Mesendoderm (in vitro differentiated cells): Measurements from ENCODE around the gene SPR. TPM values are rescaled to one million over a fixed set of nuclear protein-coding genes. Genes with fewer than 3 reads are reported as not detected.
A peak's percentile ranks its signal among the peaks of the same experiment; 100 is the strongest.

ENCODE experiments used
- DNase-seq: peaks from one replicate; pipeline ENCODE4 v3.0.0; 2013
- H2AK5ac ChIP-seq: 2 replicates; pipeline ENCODE4 v1.6.1; 2013; ENCODE audit warnings: low read length, inconsistent platforms
- H2BK120ac ChIP-seq: 2 replicates; pipeline ENCODE4 v1.6.1; 2013; ENCODE audit warnings: low read depth, mild to moderate bottlenecking, low read length, moderate library complexity, mixed read lengths
- H2BK15ac ChIP-seq: replicated peaks from 2 replicates; pipeline ENCODE4 v1.6.1; 2013; ENCODE audit warnings: low read depth, mild to moderate bottlenecking, moderate library complexity
- H2BK5ac ChIP-seq: 2 replicates; pipeline ENCODE4 v1.6.1; 2013; ENCODE audit warnings: low read length, inconsistent platforms
- H3K18ac ChIP-seq: 2 replicates; pipeline ENCODE4 v1.6.1; 2013; ENCODE audit warnings: mild to moderate bottlenecking, low read length, mixed read lengths
- H3K23ac ChIP-seq: one replicate; pipeline ENCODE4 v1.6.1; 2013; ENCODE audit warnings: low read length
- H3K27ac ChIP-seq: 2 replicates; pipeline ENCODE4 v1.5.1; 2013; ENCODE audit warnings: low read depth, mild to moderate bottlenecking, inconsistent platforms, low read length, moderate library complexity
- H3K27me3 ChIP-seq: 2 replicates; pipeline ENCODE4 v1.6.1; 2013; ENCODE audit warnings: low read length, control low read depth, mild to moderate bottlenecking, inconsistent platforms; ENCODE audit not compliant: insufficient read depth, poor library complexity
- H3K36me3 ChIP-seq: 2 replicates; pipeline ENCODE4 v1.6.1; 2013; ENCODE audit warnings: low read length, inconsistent platforms; ENCODE audit not compliant: control insufficient read depth, insufficient read depth
- H3K4ac ChIP-seq: one replicate; pipeline ENCODE4 v1.6.1; 2013; ENCODE audit warnings: low read depth, mild to moderate bottlenecking, low read length, moderate library complexity
- H3K4me1 ChIP-seq: 2 replicates; pipeline ENCODE4 v1.6.1; 2013; ENCODE audit warnings: low read depth, low read length, inconsistent platforms; ENCODE audit not compliant: control insufficient read depth
- H3K4me2 ChIP-seq: 2 replicates; pipeline ENCODE4 v1.6.1; 2013; ENCODE audit warnings: low read length
- H3K4me3 ChIP-seq: 2 replicates; pipeline ENCODE4 v1.5.1; 2013; ENCODE audit warnings: mild to moderate bottlenecking, low read length
- H3K56ac ChIP-seq: one replicate; pipeline ENCODE4 v1.6.1; 2013; ENCODE audit warnings: low read length
- H3K79me1 ChIP-seq: 2 replicates; pipeline ENCODE4 v1.6.1; 2013; ENCODE audit warnings: low read length, inconsistent platforms
- H3K79me2 ChIP-seq: 2 replicates; pipeline ENCODE4 v1.6.1; 2013; ENCODE audit warnings: mild to moderate bottlenecking, low read length; ENCODE audit not compliant: control insufficient read depth, insufficient read depth
- H3K9ac ChIP-seq: 2 replicates; pipeline ENCODE4 v1.6.1; 2013; ENCODE audit warnings: low read length, inconsistent platforms
- H4K5ac ChIP-seq: one replicate; pipeline ENCODE4 v1.6.1; 2013; ENCODE audit warnings: low read length
- H4K8ac ChIP-seq: one replicate; pipeline ENCODE4 v1.6.1; 2013; ENCODE audit warnings: low read depth, mild to moderate bottlenecking, control low read depth, low read length, moderate library complexity
- WGBS: extraction: QIAGEN DNeasy Blood & Tissue Kit; methylation state at CpG from one replicate; pipeline ENCODE4 v1.1.7; 2013; ENCODE audit warnings: low lambda C conversion rate, missing lambda C conversion rate; ENCODE audit not compliant: insufficient coverage; ENCODE audit errors: extremely low coverage; 5-methylcytosine and 5-hydroxymethylcytosine counted together
- polyA plus RNA-seq, 2 experiments: library from polyadenylated mRNA; stranded (reverse); fragments of 200-250 nt; gene quantifications; one replicate each; pipeline ENCODE4 v1.2.3, GENCODE V29; 2013

The SPR gene
- 2.6 TPM for polyA plus RNA-seq (2013, experiment 1 of 2)
- 2.6 TPM for polyA plus RNA-seq (2013, experiment 2 of 2)

- H3K23ac ChIP-seq = no peak within 1 kb of the TSS
- no peaks in the 10 kb centered on the region for H3K79me1 ChIP-seq
- no peak within 1 kb of the TSS for H2BK120ac ChIP-seq
- no peak within 1 kb of the TSS for H3K27ac ChIP-seq
- H4K8ac ChIP-seq = no peak within 1 kb of the TSS
- H3K36me3 ChIP-seq = no peaks in the 10 kb centered on the region
- H3K4me3 ChIP-seq = peak within 1 kb of the TSS; percentile 55
- peak within 1 kb of the TSS; percentile 70 for H3K9ac ChIP-seq
- no peak within 1 kb of the TSS for H2BK15ac ChIP-seq
- peaks cover 4% of the 10 kb centered on the region for H3K27me3 ChIP-seq
- H3K79me2 ChIP-seq = no peaks in the 10 kb centered on the region
- DNase-seq = no peak
- H3K4ac ChIP-seq = no peak within 1 kb of the TSS
- H2AK5ac ChIP-seq = no peak within 1 kb of the TSS
- WGBS = no CpG with 5 or more reads among the region's 76 CpGs
- H3K18ac ChIP-seq = peak within 1 kb of the TSS; percentile 47
- no peak within 1 kb of the TSS for H4K5ac ChIP-seq
- H3K4me1 ChIP-seq = no peaks in the 10 kb centered on the region
- peak within 1 kb of the TSS; percentile 84 for H3K56ac ChIP-seq
- no peak within 1 kb of the TSS for H2BK5ac ChIP-seq
- H3K4me2 ChIP-seq = peak within 1 kb of the TSS; percentile 78
Observed at GRCh38 chr2:72887032-72887739, at the start of gene SPR. TSS of gene SPR (plus strand) at chr2:72887408. CDS start at chr2:72887433, 25 bp downstream.

- Histone ChIP-seq H2BK5ac (no peak overlapping the region), H3K4me3 (no peak overlapping the region), H3K18ac (no peak overlapping the region), H3K56ac (no peak overlapping the region), H2BK120ac (no peak overlapping the region), H3K79me1 (no peaks in the 10 kb centered on the region), H2BK15ac (no peak overlapping the region), H3K4me2 (no peak overlapping the region), H4K8ac (no peak overlapping the region), H3K4ac (no peak overlapping the region), H3K23ac (no peak overlapping the region), H3K9ac (no peak overlapping the region), H3K27ac (no peak overlapping the region), H3K79me2 (no peaks in the 10 kb centered on the region), H3K36me3 (no peaks in the 10 kb centered on the region), H2AK5ac (no peak overlapping the region), H3K27me3 (no peaks in the 10 kb centered on the region), H4K5ac (no peak overlapping the region), H3K4me1 (no peaks in the 10 kb centered on the region)
- no peak for DNase-seq
- no CpG with 5 or more reads among the region's 2 CpGs for WGBS
Observed at GRCh38 chr2:72840066-72840465, 47.1 kb upstream of the SPR start.

GRCh38 chr2:72841462-72842125 is 45.6 kb upstream of the SPR start:
- Histone ChIP-seq H2BK120ac (no peak overlapping the region), H3K79me2 (no peaks in the 10 kb centered on the region), H3K23ac (no peak overlapping the region), H2BK5ac (no peak overlapping the region), H3K27ac (no peak overlapping the region), H3K18ac (no peak overlapping the region), H3K4me2 (no peak overlapping the region), H3K4ac (no peak overlapping the region), H3K27me3 (no peaks in the 10 kb centered on the region), H2AK5ac (no peak overlapping the region), H4K8ac (no peak overlapping the region), H3K79me1 (no peaks in the 10 kb centered on the region), H3K36me3 (no peaks in the 10 kb centered on the region), H3K4me3 (no peak overlapping the region), H3K4me1 (no peaks in the 10 kb centered on the region), H3K56ac (no peak overlapping the region), H2BK15ac (no peak overlapping the region), H4K5ac (no peak overlapping the region), H3K9ac (no peak overlapping the region)
- WGBS = no CpG with 5 or more reads among the region's 3 CpGs
- no peak for DNase-seq

GRCh38 chr2:72843301-72843700 is 43.9 kb upstream of the SPR start:
- no peak for DNase-seq
- Histone ChIP-seq H3K9ac (no peak overlapping the region), H3K4me1 (no peaks in the 10 kb centered on the region), H4K8ac (no peak overlapping the region), H4K5ac (no peak overlapping the region), H3K4me3 (no peak overlapping the region), H2AK5ac (no peak overlapping the region), H3K27me3 (no peaks in the 10 kb centered on the region), H3K56ac (no peak overlapping the region), H2BK5ac (no peak overlapping the region), H2BK120ac (no peak overlapping the region), H2BK15ac (no peak overlapping the region), H3K36me3 (no peaks in the 10 kb centered on the region), H3K79me2 (no peaks in the 10 kb centered on the region), H3K4me2 (no peak overlapping the region), H3K79me1 (no peaks in the 10 kb centered on the region), H3K27ac (no peak overlapping the region), H3K23ac (no peak overlapping the region), H3K18ac (no peak overlapping the region), H3K4ac (no peak overlapping the region)
- no CpG with 5 or more reads among the region's 2 CpGs for WGBS

DNA sequence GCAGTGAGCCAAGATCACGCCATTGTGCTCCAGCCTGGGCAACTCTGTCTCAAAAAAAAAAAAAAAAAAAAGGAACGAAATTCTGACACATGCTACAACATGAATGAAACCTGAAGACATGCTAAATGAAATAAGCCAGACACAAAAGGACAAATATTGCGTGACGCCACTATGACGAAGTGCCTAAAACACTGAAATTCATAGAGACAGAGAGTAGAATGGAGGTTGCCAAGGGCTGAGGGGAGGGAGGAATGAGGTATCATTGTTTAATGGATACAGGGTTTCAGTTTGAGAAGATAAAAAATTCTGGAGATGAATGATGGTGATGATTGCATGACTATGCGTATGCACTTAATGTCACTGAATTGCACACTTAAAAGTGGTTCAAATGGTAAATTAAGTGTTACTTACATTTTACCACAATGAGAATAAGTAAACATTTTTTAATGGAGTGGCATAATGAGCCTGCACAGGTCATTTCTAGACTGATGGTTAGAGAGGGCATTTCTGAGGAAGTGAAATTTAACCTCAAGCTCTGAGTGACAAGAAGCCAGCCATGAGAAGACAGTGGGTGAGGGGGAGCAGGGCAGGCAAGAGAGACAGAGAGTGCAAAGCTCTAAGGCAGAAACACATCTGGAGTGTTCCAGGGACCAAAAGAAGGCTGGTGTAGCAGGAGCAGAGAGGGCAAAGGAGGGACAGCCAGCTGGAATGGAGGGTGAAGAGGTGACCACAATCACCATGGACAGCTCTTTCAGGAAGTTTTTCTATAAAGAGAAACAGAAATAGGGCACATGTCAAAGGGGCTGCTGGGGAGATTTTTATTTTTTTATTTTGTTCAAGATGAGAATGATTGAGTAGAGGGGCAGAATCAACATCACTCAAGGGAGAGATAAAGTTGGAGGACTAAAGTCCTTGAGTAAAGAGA is 40.8 kb upstream of the SPR start:
- no CpG with 5 or more reads among the region's 6 CpGs for WGBS
- Histone ChIP-seq H2BK15ac (no peak overlapping the region), H2BK5ac (no peak overlapping the region), H4K8ac (no peak overlapping the region), H3K23ac (no peak overlapping the region), H3K18ac (no peak overlapping the region), H3K27me3 (no peaks in the 10 kb centered on the region), H2AK5ac (no peak overlapping the region), H3K27ac (no peak overlapping the region), H3K9ac (no peak overlapping the region), H2BK120ac (no peak overlapping the region), H3K4me3 (no peak overlapping the region), H3K4me2 (no peak overlapping the region), H3K4me1 (peaks cover 2% of the 10 kb centered on the region), H3K4ac (no peak overlapping the region), H4K5ac (no peak overlapping the region), H3K56ac (no peak overlapping the region), H3K79me2 (no peaks in the 10 kb centered on the region), H3K36me3 (no peaks in the 10 kb centered on the region), H3K79me1 (no peaks in the 10 kb centered on the region)
- DNase-seq = no peak
